Thymus (tissue), 11 donors: Measurements from ENCODE around the gene OR5K3. TPM values are rescaled to one million over a fixed set of nuclear protein-coding genes. Genes with fewer than 3 reads are reported as not detected.

Experiments
- DNase-seq, 9 donors: peaks; one replicate each; pipeline ENCODE4 v3.0.0-alpha.2; 2013; ENCODE audit warnings: low spot score in 9 of 9, low read depth in 6 of 9, missing footprints in 1 of 9
- H3K27ac ChIP-seq, 2 donors: one replicate each; pipeline ENCODE4 v1.5.1; 2013; ENCODE audit warnings: control low read depth in 1 of 2, low read depth in 1 of 2, low read length in 1 of 2, mild to moderate bottlenecking in 1 of 2, moderate library complexity in 1 of 2
- H3K27me3 ChIP-seq, 2 donors: one replicate each; pipeline ENCODE4 v1.5.1; 2013; ENCODE audit warnings: low read length in 1 of 2; ENCODE audit not compliant: control insufficient read depth in 2 of 2, insufficient read depth in 1 of 2
- H3K36me3 ChIP-seq, 2 donors: one replicate each; pipeline ENCODE4 v1.5.1; 2013; ENCODE audit warnings: low read length in 1 of 2, mild to moderate bottlenecking in 1 of 2, moderate library complexity in 1 of 2; ENCODE audit not compliant: control insufficient read depth in 2 of 2, insufficient read depth in 2 of 2
- H3K4me1 ChIP-seq, 2 donors: one replicate each; pipeline ENCODE4 v1.5.1; 2013; ENCODE audit warnings: low read length in 2 of 2; ENCODE audit not compliant: control insufficient read depth in 2 of 2, insufficient read depth in 2 of 2
- H3K4me3 ChIP-seq, 2 donors: one replicate each; pipeline ENCODE4 v1.5.1; 2013; ENCODE audit warnings: low read length in 2 of 2, control low read depth in 1 of 2, mild to moderate bottlenecking in 1 of 2
- H3K9me3 ChIP-seq, 2 donors: one replicate each; pipeline ENCODE4 v1.5.1; 2013; ENCODE audit warnings: low read length in 1 of 2, mild to moderate bottlenecking in 1 of 2; ENCODE audit not compliant: control insufficient read depth in 2 of 2, insufficient read depth in 1 of 2
- WGBS: extraction: QIAGEN DNeasy Blood & Tissue Kit; methylation state at CpG from one replicate; pipeline ENCODE4 v1.1.7; 2013; 5-methylcytosine and 5-hydroxymethylcytosine counted together
- polyA plus RNA-seq: library from polyadenylated mRNA; stranded (reverse); fragments of 200-250 nt; gene quantifications from one replicate; pipeline ENCODE4 v1.2.3, GENCODE V29; 2013
- total RNA-seq: library from RNA; stranded (reverse); fragments of 120-200 nt; gene quantifications from one replicate; pipeline ENCODE4 v1.2.4, GENCODE V29; 2013
- donor health status: healthy.

Gene OR5K3
- total and polyA plus RNA-seq, 2 donors: not detected

DNA sequence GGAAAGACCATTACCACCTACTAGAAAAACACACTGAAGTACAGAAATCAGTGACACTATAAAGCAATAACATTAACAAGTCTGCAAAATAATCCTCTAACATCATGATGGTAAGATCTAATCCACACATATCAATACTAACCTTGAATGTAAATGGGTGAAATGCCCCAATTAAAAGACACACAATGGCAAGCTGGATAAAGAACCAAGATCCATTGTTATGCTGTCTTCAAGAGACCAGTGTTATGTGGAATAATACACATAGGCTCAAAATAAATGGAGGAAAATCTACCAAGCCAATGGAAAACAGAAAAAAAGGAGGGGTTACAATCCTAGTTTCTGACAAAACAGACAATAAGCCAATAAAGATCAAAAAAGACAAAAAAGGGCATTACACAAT is 13.5 kb downstream of the OR5K3 start:
- H3K9me3 ChIP-seq: peaks cover 0 to 6% of the 10 kb centered on the region in 2 donors
- H3K4me3 ChIP-seq: no peak overlapping the region
- DNase-seq: no peak
- no peaks in the 10 kb centered on the region for H3K36me3 ChIP-seq
- no peaks in the 10 kb centered on the region for H3K27me3 ChIP-seq
- H3K27ac ChIP-seq: no peak overlapping the region
- H3K4me1 ChIP-seq: no peaks in the 10 kb centered on the region

DNA sequence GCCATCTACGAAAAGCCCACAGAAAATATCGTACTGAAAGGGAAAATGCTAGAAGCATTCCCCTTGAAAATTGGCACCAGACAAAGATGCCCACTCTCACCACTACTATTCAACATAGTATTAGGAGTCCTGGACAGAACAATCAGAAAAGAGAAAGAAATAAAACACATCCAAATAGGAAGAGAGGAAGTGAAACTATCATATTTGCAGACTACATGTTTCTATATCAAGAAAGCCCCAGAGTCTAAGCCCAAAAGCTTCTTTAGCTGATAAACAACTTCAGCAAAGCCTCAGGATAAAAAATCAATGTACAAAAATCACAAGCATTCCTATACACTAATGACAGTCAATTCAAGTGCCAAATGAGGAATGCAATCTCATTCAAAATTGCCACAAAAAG is 15.6 kb downstream of the OR5K3 start:
- 97% methylated on average over 2 of the region's 2 CpGs for WGBS
- no peak overlapping the region for H3K4me3 ChIP-seq
- no peaks in the 10 kb centered on the region for H3K4me1 ChIP-seq
- no peak overlapping the region for H3K27ac ChIP-seq
- no peaks in the 10 kb centered on the region for H3K36me3 ChIP-seq
- H3K9me3 ChIP-seq: peaks cover 0 to 6% of the 10 kb centered on the region in 2 donors
- DNase-seq: no peak
- H3K27me3 ChIP-seq: no peaks in the 10 kb centered on the region

DNA sequence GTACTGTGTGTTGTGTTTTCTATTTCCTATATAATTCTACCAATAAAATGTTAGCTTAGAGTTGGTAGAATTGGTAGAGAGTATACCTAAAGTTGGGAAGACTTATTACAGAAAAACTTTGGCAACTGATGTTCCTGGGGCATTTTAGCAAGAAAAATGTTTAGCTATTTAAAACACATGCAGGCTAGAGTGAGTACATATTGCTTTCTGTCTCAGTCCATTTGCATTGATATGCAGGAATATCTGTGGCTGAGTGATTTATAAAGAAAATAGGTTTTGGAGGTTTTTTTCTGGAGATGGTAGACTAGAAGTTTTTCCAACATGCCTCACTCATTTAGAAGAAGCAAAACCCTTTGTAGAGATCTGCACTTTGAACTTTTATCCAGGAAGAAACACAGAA is 42.1 kb downstream of the OR5K3 start:
- Histone ChIP-seq H3K9me3 (peaks cover 3 to 11% of the 10 kb centered on the region in 2 donors), H3K36me3 (no peaks in the 10 kb centered on the region)

DNA sequence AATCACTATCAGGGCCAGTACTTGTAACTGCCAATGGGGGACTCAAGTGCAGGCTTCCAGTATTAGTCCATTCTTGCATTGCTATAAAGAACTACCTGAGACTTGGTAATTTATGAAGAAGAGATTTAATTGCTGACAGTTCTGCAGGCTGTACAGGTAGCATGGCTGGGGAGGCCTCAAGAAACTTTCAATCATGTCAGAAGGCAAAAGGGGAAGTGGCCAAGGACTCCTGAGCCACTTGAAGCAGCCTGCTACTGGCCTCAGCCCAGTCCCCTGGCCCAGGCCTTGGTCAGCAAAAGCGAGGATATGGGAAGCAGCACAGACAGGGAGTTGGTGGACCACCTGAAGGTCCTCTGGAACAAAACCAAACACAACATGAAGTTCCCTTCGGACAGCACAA is 43.3 kb downstream of the OR5K3 start:
- no peaks in the 10 kb centered on the region for H3K27me3 ChIP-seq

More for the DNA sequence above, 42.1 kb downstream of the OR5K3 start:
- H3K4me3 ChIP-seq: no peak overlapping the region
- no peak overlapping the region for H3K27ac ChIP-seq
- no peaks in the 10 kb centered on the region for H3K27me3 ChIP-seq
- DNase-seq: no peak
- H3K4me1 ChIP-seq: no peaks in the 10 kb centered on the region

DNA sequence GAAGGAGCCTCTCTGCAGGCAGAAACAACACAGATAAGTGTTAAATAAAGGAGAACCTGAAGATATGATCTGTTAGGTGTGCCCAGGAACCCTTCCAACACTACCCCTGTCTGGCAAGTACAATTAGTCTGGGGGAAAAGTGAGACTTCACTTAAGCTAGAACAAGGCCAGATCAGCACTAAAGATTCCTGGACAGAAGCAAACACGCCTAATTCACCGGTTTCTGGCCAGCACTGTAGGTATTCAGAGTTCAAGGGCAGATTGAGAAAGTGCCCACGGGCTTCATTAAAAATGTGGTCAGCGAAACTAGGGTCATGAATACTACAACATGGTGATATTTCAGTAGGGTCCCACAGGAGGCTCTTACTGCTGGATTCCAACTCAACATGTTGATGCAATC is 43.9 kb downstream of the OR5K3 start:
- Histone ChIP-seq H3K27ac (no peak overlapping the region), H3K4me3 (no peak overlapping the region), H3K36me3 (no peaks in the 10 kb centered on the region), H3K27me3 (no peaks in the 10 kb centered on the region), H3K9me3 (no peaks in the 10 kb centered on the region), H3K4me1 (no peaks in the 10 kb centered on the region)
- DNase-seq: no peak
- 96% methylated on average over 4 of the region's 4 CpGs for WGBS

More for the DNA sequence above, 43.3 kb downstream of the OR5K3 start:
- no peaks in the 10 kb centered on the region for H3K4me1 ChIP-seq
- WGBS: 39% methylated on average over 2 of the region's 2 CpGs
- no peak overlapping the region for H3K27ac ChIP-seq
- DNase-seq: no peak
- peaks cover 2 to 4% of the 10 kb centered on the region in 2 donors for H3K9me3 ChIP-seq
- H3K4me3 ChIP-seq: no peak overlapping the region
- H3K36me3 ChIP-seq: no peaks in the 10 kb centered on the region

DNA sequence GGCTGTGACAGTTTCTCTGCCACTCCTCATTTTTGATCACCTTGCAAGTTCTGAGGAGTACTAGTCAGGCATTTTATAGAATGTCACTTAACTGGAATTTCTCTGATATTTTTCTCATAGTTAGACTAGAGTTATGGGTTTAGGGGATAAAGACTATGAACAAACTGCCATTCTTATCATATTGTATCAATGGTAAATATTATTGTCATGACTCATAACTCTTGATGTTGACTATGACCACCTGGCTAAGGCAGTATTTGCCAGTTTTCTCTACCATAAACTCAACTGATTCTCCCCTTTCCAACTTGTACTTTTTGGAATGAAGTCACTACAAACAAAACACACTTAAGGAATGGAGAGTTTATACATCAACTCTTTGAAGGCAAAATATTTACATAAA is 49.8 kb downstream of the OR5K3 start:
- Histone ChIP-seq H3K27me3 (no peaks in the 10 kb centered on the region), H3K9me3 (no peaks in the 10 kb centered on the region), H3K4me3 (no peak overlapping the region), H3K36me3 (no peaks in the 10 kb centered on the region), H3K4me1 (no peaks in the 10 kb centered on the region), H3K27ac (no peak overlapping the region)
- DNase-seq: no peak

Other genes starting within 250 kb of the OR5K3 start
- not detected for gene OR5H14, start 243.2 kb upstream of the OR5K3 start, total RNA-seq
- not detected for gene OR5H14, start 243.2 kb upstream of the OR5K3 start, polyA plus RNA-seq
- not detected for gene OR5H15, start 224.0 kb upstream of the OR5K3 start, total RNA-seq
- gene OR5H15, start 224.0 kb upstream of the OR5K3 start, polyA plus RNA-seq: not detected
- gene OR5H6, start 126.4 kb upstream of the OR5K3 start, total RNA-seq: not detected
- not detected for gene OR5H6, start 126.4 kb upstream of the OR5K3 start, polyA plus RNA-seq
- not detected for gene OR5H2, start 108.2 kb upstream of the OR5K3 start, total RNA-seq
- gene OR5H2, start 108.2 kb upstream of the OR5K3 start, polyA plus RNA-seq: not detected
- not detected for gene OR5K4, start 36.8 kb upstream of the OR5K3 start, total RNA-seq
- not detected for gene OR5K4, start 36.8 kb upstream of the OR5K3 start, polyA plus RNA-seq
- gene OR5K1, start 72.5 kb downstream of the OR5K3 start, total RNA-seq: not detected
- 0.02 TPM for gene OR5K1, start 72.5 kb downstream of the OR5K3 start, polyA plus RNA-seq
- not detected for gene OR5K2, start 107.0 kb downstream of the OR5K3 start, total RNA-seq
- not detected for gene OR5K2, start 107.0 kb downstream of the OR5K3 start, polyA plus RNA-seq
- 65.2 TPM for gene CLDND1, start 132.2 kb downstream of the OR5K3 start, total RNA-seq
- 60.1 TPM for gene CLDND1, start 132.2 kb downstream of the OR5K3 start, polyA plus RNA-seq
- gene GPR15, start 141.3 kb downstream of the OR5K3 start, total RNA-seq: 0.47 TPM
- 1.0 TPM for gene GPR15, start 141.3 kb downstream of the OR5K3 start, polyA plus RNA-seq
- 17.2 TPM for gene CPOX, start 202.9 kb downstream of the OR5K3 start, total RNA-seq
- gene CPOX, start 202.9 kb downstream of the OR5K3 start, polyA plus RNA-seq: 28.6 TPM